ENCODE results near the gene CMYA5. TPM values are rescaled to one million over a fixed set of nuclear protein-coding genes. Genes with fewer than 3 reads are reported as not detected.

The CMYA5 gene
- total and polyA plus RNA-seq, 2 donors (not counting 3 experiments of a cell fraction or from before 2014, with no cell fraction given), result 0.04 to 0.20 TPM

DNA sequence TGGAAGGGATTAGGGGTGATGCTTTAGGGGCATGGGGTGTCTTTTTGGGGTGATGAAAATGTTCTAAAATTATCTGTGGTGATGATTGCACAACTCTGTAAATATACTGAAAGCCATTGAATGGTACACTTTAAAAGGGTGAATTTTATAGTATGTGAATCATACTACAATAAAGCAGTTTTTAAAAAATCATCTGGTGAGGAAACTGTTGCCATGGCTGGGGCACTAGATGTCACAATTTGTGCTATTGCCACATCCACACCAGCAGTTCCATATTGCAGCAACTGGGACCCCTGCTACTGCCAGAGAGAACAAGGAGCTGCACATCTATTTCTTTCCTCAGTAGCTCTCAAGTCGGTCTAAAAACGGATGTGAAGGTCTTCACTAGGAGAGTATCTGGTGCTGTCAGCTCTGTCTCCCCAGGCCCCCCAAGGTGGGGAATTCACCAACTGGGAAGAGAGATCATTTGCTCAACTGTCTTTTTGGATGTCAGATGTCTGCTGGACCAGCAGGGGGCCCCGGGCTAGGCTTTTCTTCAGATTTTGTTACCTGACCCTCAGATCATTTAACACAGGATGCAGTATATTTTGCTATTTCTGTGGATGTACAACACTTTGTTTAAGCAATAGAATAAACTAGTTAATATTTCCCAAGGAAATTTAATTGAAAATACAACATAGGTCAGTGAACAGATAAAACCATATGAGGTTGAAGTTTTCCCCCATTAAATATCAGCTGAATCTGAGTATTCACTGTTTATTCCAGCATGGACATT, 13.2 kb downstream of the CMYA5 start:
- no peak overlapping the region for H3K27ac ChIP-seq (ENCODE audit: insufficient read depth, low read depth, low read length)
- no peaks in the 10 kb centered on the region for H4K20me1 ChIP-seq (replicated peaks; ENCODE audit: control insufficient read depth, extremely low read depth, insufficient read depth, low read length)
- intact Hi-C loops (cut with micrococcal nuclease) (loop anchor here (1.0 to 2.0 kb wide), 2 partner anchors 156 to 380 kb away; no protein-coding TSS in a partner anchor), dilution Hi-C loops (cut with MboI; ENCODE audit: extremely low pct_ligation_motif_present, low sequenced_read_pairs) (no loop called here)
- no peaks in the 10 kb centered on the region for H3K79me2 ChIP-seq (ENCODE audit: control insufficient read depth, insufficient read depth, low read length)
- no peak overlapping the region for H2AFZ ChIP-seq (ENCODE audit: low read depth, low read length)
- TF ChIP-seq, protein P1, sequence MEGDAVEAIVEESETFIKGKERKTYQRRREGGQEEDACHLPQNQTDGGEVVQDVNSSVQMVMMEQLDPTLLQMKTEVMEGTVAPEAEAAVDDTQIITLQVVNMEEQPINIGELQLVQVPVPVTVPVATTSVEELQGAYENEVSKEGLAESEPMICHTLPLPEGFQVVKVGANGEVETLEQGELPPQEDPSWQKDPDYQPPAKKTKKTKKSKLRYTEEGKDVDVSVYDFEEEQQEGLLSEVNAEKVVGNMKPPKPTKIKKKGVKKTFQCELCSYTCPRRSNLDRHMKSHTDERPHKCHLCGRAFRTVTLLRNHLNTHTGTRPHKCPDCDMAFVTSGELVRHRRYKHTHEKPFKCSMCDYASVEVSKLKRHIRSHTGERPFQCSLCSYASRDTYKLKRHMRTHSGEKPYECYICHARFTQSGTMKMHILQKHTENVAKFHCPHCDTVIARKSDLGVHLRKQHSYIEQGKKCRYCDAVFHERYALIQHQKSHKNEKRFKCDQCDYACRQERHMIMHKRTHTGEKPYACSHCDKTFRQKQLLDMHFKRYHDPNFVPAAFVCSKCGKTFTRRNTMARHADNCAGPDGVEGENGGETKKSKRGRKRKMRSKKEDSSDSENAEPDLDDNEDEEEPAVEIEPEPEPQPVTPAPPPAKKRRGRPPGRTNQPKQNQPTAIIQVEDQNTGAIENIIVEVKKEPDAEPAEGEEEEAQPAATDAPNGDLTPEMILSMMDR (IDR thresholded peaks at IDR 0.05; ENCODE audit: extremely low read depth in 1 of 2, insufficient read depth in 1 of 2, low read depth in 1 of 2, low read length in 2 of 2), result peak; percentile 46 to 59
- TF ChIP-seq FOS (IDR thresholded peaks at IDR 0.05; ENCODE audit: borderline replicate concordance, insufficient read depth, low read length) (no peak), MYC (IDR thresholded peaks at IDR 0.05; ENCODE audit: low read depth, low read length) (no peak)
- TF ChIP-seq, protein P2, sequence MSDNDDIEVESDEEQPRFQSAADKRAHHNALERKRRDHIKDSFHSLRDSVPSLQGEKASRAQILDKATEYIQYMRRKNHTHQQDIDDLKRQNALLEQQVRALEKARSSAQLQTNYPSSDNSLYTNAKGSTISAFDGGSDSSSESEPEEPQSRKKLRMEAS (IDR thresholded peaks at IDR 0.05; ENCODE audit: insufficient read depth, insufficient read length), result no peak
- FAIRE-seq, result no peak
- no peaks in the 10 kb centered on the region for H3K4me1 ChIP-seq (ENCODE audit: control insufficient read depth, extremely low read depth, insufficient read depth, low read length)
- no peak overlapping the region for H3K4me3 ChIP-seq (replicated peaks in 1 of 3; ENCODE audit: insufficient read depth in 1 of 3, low read depth in 1 of 3, low read length in 3 of 3)
- no peak overlapping the region for H3K9ac ChIP-seq (replicated peaks; ENCODE audit: extremely low read depth, insufficient read depth, low read length)
- H3K27me3 ChIP-seq (ENCODE audit: control insufficient read depth in 2 of 2, insufficient read depth in 2 of 2, low read length in 2 of 2), result peaks cover 0 to 2% of the 10 kb centered on the region in 2 experiments
- CTCF ChIA-PET, result interaction anchor here (0.6 to 3.0 kb wide), 8 partner anchors 8 to 381 kb away, joined by 3 to 15 read pairs (median 6); partner anchors contain the start of gene CMYA5
- H3K9me1 ChIP-seq (replicated peaks; ENCODE audit: control insufficient read depth, extremely low read depth, insufficient read depth, low read length), result no peaks in the 10 kb centered on the region
- POLR2A ChIA-PET, result no interaction called here
- DNase-seq (ENCODE audit: low read depth, low spot score), result peak; percentile 7
- H3K4me2 ChIP-seq (ENCODE audit: insufficient read depth, low read length), result no peak overlapping the region
- H3K36me3 ChIP-seq (ENCODE audit: control insufficient read depth in 2 of 2, extremely low read depth in 1 of 2, insufficient read depth in 2 of 2, low read length in 2 of 2), result no peaks in the 10 kb centered on the region
- no TSS peak for BruUV-seq (replicated peaks)
- H3K9me3 ChIP-seq (replicated peaks; ENCODE audit: control insufficient read depth, insufficient read depth, low read length), result no peaks in the 10 kb centered on the region

Measured in endothelial cell of umbilical vein (primary cell).